GM19043 (cell line): ENCODE measurements around the gene LTBP2.

Experiments
- ATAC-seq: cut with Tn5 transposase; IDR thresholded peaks from one replicate; pipeline ENCODE4 v1.9.1; 2021; ENCODE audit warnings: low read depth; ENCODE audit not compliant: unreplicated experiment

LTBP2 gene

GRCh38 chr14:74641601-74642391 is 29.8 kb upstream of the LTBP2 start:
- no peak for ATAC-seq

- no peak for ATAC-seq
Observed at GRCh38 chr14:74638966-74639365, 26.9 kb upstream of the LTBP2 start.

GRCh38 chr14:74638066-74638465 is 26.0 kb upstream of the LTBP2 start:
- ATAC-seq = no peak

DNA sequence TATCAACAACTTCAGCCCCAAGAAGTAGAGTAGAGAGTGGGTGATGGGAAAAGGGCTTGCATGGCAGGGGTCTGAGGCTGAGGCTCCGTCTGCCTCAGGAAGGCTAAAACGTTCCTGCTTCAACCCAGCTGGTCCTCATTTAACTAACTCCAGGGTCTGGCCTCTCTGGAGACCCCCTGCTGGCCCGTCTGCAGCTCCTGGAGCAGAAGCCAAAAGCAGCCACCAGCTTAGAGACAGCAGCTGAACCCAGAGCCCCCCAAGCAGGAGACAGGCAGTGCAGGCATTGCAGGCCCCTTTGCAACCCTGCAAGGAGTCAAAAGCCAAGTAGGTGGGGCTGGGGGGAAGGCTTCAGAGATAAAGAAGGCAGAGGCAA is 25.1 kb upstream of the LTBP2 start:
- no peak for ATAC-seq

DNA sequence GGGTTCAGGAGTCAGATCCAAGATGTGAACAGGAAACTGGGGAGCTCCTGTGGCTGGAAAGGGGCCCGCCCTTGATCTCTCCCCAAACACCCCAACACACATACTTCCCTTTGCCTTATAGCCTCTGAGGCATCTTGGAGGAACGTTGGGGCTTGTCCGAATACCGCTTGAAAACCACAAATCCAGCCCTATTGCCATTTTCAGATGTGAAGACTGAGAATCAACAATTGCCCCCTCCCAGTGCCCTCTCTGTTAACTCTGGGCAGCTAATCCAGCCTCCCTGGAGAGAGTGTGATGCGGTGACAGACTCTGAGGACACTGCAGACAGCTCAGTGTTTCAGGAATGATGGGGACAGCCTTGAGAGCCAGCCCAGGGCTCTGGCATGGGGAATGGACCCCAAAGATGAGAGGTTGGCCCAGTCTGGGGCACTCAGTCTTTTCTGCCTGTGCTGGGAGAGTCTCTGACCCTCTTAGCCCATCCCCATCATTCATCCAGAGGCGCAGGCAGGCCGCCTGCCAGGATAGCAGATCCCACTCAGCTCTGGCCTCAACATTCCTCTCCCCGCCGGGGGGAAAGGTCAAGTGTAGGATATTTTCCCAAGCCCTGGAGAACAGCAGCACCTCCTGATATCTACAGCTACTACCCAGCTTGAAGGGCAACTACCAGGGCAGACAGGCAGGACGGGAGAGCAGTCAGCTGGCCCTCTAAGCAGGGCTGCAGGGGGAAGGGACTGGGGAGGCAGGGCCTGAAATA is 24.6 kb upstream of the LTBP2 start:
- ATAC-seq = no peak

DNA sequence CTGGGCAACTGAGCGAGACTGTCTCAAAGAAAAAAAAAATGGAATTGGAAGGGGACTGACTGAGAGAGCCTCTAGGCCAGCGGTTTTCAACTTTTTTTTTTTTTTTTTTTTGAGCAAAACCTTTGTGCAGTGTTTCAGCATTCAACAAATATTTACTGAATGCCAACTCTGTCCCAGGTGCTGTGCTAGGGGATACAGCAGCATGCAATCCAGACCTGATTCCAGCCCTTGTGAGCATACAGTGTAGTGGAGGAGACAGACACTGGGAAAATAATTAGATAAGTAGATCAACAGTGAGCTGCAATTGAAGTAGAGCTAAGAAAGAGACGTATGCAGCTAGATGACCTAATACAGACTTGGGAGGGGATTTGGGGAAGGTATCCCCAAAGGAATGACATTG is 23.8 kb upstream of the LTBP2 start:
- no peak for ATAC-seq

DNA sequence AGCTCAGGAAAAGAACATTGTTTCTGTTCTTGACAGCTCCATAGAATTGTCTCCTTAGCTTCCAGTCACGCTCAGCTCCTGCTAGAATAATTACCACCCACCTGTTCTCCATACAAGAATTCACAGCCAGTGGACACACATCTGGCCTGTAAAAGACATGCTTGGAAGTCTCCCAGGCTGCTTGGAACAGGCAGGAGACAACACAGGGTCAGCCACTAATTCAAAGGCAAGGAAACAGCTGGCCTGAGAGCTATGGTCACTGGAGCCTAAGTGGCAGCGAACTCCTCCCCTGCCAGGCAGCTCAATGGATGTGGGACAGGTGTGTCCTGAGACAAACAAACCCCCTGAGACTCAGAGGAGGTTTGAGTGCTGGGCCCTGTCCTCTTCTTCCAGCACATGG is 22.9 kb upstream of the LTBP2 start:
- ATAC-seq = no peak

- no peak for ATAC-seq
Observed at GRCh38 chr14:74634481-74634880, 22.4 kb upstream of the LTBP2 start.

GRCh38 chr14:74630881-74631690 is 19.0 kb upstream of the LTBP2 start:
- no peak for ATAC-seq

- ATAC-seq = no peak
Observed at GRCh38 chr14:74628418-74628817, 16.4 kb upstream of the LTBP2 start.

- no peak for ATAC-seq
Observed at GRCh38 chr14:74627076-74627475, 15.0 kb upstream of the LTBP2 start.

DNA sequence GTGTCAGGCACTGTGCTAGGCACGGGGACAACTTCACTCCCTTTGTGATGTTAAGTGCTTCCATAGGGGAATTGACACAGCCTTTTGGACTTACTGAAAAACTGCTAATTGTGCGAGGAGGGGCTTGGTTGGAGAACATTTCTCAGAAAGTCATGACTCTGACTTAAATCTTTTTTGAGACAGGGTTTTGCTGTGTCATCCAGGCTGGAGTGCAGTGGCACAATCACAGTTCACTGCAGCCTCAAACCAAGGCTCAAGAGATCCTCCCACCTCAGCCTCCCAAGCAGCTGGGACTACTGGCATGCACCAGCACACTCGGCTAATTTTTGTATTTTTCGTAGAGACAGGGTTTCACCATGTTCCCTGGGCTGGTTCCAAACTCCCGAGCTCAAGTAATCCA is 10.2 kb upstream of the LTBP2 start:
- no peak for ATAC-seq

- ATAC-seq = no peak
Observed at GRCh38 chr14:74621556-74621955, 9.5 kb upstream of the LTBP2 start.

GRCh38 chr14:74620923-74621322 is 8.9 kb upstream of the LTBP2 start:
- ATAC-seq = no peak

DNA sequence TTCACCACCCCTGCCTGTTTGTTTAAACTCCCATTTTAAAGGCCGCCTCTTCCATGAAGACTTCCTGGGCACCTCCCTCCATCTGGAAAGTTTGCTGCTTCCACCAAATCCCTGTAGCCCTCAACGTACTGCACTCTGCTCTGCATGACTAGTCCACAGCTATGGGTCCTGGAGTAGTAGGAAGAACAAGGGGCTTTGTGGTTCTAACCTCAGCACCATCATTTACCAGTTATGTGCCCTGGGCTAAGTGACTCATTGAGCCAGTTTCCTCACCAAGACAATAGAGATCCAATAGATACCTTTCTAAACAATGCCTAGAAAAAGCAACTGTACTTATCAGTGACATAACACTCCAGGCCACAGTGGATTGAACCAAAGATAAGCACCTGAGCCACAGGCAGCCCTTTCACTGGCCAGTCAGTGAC is 8.5 kb upstream of the LTBP2 start:
- ATAC-seq = no peak

DNA sequence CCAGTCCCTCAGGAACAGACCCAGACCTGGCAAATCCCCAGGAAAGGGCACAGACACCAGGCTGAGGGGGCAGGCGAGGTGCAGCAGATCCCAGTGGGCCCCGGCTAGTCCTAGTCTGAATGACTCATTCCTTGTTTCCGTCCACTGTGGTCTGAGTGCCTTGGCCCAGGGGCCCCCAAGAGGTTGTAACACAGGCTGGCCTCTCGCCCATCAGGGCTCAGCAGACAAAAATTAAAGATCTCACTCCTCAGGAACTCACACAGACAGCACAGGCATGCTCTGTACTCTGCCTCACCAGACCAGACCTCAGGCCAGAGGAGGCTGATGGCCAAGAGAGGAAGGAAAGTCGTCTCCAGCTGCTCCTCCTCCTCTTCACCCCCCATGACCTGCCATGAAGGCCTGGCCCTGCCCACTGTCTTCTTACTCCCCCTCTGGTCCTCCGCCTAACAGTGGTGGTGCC is 7.7 kb upstream of the LTBP2 start:
- no peak for ATAC-seq

GRCh38 chr14:74618078-74618952 is 6.3 kb upstream of the LTBP2 start:
- ATAC-seq = no peak

GRCh38 chr14:74616996-74617700 is 5.1 kb upstream of the LTBP2 start:
- no peak for ATAC-seq

DNA sequence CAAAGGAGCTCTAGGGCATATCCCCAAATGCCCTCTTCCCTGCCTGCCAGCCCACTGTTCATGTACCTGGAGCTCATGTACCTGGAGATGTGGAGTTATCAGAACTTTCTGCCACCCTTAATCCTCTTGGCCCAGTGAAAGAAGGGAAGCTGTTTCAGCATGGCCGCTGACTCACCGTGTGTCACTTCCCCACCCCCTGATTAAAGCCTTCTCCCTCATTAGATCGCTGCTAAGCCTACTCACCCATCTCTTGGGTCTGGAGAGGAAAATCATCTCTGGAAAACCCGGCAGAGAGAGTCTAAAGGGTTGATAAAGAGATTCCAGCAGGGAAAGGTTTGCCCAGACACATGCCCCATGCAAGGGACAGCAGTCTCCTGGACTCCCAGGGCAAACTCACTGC is 4.5 kb upstream of the LTBP2 start:
- ATAC-seq = no peak

DNA sequence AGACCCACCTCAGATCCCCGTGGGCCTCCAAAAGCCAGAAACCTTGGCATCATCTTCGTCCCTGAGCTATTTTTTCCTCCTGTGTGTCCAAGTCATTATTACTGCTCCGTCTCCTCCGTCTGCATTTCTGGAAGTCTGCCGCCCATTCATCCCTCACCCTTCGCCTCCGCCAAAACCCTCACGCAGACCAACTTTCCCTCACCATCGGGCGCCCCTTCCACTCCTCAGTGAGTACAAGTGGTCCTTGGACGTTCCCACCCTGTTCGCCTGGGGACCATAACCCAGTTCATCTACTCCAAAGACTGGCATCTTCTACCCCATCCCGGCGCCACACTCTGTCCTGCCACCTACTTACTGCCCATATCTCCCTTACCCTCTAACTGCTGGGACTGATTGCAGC is 3.7 kb upstream of the LTBP2 start:
- ATAC-seq = no peak
